Skin of body (tissue), 2 donors: ENCODE results near the gene RAB27B. TPM values are rescaled to one million over a fixed set of nuclear protein-coding genes. Genes with fewer than 3 reads are reported as not detected.
"Not testable (repeated sequence)": the region's sequence is repeated elsewhere in the genome, so short reads cannot be mapped to it uniquely, and the experiment has no call there.

Experiments
- DNase-seq: peaks from one replicate; lab custom pipeline; 2025; lab: John Stamatoyannopoulos, UW
- total RNA-seq: library from RNA; depleted of rRNA; stranded (reverse); fragments of >200 nt; gene quantifications from one replicate; pipeline ENCODE4 v1.2.3, GENCODE V29; 2014

RAB27B gene, protein sequence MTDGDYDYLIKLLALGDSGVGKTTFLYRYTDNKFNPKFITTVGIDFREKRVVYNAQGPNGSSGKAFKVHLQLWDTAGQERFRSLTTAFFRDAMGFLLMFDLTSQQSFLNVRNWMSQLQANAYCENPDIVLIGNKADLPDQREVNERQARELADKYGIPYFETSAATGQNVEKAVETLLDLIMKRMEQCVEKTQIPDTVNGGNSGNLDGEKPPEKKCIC
- total RNA-seq = 10.5 TPM

DNA sequence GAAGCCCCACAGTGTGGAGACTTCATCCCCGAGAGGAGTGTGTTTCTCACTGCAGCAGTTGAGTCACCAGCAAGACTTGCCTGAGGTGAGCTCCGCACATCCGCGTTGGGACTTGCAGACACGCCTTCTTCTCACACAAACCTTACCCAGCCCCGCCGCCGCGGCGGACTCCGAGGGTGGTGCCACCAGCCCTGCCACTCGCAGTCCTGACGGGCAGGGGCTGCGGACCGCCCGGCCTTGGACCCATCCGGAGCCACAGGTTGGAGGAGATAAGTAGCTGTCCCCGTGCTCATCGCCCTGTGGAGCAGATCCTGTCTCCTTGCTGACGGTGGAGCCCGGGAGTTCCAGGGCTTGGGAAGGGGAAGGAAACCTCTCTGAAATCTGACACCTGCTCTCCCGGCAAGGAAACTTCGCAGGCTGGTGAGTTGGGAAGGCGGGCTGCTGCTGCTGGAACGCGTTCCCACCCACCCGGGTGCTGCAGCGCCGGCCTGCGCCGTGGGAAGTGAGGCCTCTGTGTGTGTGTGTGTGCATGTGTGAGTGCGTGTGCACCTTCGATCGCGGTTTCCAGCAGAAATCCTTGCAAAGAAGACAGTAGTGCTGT is at the start of gene RAB27B:
Gene RAB27B (plus strand): TSS at position 197 of the 601 bp plus-strand sequence. CDS start 49,109 bp downstream, outside the sequence.
- DNase-seq = peak; percentile 39

DNA sequence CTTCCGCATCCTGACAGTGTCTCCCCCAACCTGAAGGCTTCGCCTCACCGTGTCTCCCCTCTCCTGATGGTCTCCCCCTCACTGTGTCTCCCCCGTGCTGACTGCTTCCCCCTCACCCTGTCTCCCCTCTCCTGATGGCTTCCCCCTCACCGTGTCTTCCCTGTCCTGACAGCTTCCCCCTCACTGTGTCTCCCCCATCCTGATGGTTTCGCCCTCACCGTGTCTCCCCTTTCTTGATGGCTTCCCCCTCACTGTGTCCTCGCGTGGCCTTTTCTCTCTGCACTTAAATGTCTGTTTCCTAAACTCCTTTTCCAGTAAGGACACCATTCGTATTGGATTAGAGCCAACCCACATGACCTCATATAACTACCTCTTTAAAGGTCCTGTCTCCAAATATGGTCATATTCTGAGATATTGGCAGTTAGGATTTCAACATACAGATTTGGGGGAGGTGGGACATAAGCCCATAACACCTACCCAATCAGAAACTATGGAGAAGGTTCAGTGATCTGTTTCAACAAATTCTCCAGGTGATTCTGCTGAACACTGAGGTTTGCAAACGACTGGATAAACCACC is 47.9 kb upstream of the RAB27B start:
- no peak for DNase-seq

DNA sequence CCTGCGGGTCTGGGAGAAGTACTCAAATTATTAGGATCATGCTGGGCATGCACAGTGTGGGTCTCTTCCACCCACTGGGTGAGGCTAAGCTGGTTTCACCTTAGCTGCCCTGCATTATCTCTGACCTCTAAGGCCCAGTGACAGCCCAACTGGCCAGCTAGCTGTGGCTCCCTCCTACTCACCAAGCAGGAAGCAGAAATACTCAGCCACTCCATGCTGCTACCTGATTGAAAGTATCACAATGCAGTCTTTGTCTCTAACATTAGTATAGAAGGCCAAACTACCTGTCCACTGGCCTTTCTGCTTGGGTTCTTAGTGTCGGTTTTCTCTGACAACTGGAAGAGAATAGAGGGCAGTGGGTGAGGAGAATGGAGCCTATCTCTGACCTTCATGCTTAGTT is 47.3 kb upstream of the RAB27B start:
- DNase-seq = no peak

DNA sequence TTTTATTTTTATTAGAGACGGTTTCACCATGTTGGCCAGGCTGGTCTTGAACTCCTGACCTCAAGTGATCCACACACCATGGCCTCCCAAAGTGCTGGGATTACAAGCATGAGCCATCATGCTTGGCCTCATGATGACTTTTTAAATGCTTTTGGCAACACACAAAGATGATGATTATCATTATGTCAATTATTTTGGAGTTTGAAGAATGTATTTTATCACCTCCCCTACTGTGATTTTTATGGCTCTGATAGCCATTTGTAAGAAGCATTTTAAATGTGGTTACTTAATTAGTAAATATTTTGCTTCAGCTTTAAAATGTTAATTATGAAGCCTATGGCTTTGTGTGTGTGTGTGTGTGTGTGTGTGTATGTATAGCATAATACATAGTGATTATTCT is 45.1 kb upstream of the RAB27B start:
- no peak for DNase-seq

DNA sequence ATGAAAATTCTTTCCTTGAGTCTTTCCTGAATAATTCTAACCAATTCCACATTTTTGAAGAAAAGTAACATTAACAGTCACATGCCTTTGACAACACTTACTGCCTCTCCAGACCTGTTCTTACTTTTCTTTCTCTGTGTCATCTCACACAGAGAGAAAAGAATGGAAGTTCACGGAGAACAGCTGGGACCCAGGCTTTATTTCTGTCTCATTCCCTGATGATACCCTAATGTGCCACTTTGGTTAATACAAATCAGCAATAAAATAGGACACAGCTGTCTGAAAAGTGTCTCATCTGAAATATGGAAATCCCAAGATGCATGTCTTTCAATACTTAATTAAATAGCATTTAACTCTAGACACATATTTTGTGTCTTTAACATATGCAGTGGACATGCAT is 42.1 kb upstream of the RAB27B start:
- DNase-seq = no peak

DNA sequence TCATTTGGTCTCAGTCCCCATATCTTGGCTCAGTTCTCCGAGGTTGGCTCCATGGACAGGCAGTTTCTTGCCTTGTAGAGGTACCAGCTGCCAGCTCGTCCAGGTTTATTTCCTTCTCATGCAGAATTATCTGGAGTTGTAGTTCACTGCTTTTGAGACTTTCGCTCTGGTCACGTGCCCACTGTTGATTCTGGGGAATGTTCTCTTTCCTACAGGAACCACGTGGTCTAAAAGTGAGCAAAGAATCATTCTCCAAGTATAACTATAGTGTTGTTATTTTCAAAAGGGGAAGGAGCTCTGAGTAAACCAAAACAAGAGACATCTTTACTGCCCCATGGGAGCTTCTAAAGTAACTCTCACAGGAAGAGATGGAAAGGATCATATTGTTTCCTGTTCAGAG is 41.2 kb upstream of the RAB27B start:
- no peak for DNase-seq

DNA sequence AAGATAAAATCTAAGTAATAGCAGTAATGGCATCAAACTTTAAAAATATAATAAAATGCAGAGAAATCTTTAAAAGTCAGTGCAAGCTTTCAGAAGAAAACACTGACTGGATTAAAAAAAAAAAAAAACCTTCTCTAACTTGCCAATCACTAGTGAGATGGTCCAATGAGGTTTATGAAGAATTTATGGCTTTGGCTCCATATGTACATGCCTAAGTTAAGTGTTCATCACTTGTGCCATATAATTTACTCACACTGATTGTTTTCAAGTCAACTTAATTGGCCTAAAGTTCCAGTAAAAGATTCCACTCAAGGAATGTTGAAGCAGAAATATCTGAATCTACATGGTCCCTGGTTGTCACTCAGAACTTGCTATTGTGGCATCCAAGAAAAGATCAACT is 40.7 kb upstream of the RAB27B start:
- peak; percentile 20 for DNase-seq

DNA sequence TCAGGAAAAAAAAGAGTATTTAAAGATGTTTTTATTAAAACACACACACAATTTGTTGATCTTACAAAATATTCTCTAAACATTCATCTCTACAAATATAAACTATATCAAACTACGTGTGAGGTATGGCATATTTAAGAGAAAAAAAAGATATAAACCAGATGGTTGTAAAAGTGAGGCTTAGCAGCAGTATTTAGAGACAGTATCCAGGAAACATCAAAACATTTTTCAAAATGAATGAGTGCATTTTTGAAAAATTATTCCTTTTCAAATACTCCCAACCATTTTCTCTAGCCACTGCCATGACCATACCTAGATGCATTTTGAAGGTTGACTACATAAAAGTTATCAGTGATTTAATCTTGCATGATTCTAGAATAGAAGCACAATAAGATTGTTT is 38.2 kb upstream of the RAB27B start:
- no peak for DNase-seq

DNA sequence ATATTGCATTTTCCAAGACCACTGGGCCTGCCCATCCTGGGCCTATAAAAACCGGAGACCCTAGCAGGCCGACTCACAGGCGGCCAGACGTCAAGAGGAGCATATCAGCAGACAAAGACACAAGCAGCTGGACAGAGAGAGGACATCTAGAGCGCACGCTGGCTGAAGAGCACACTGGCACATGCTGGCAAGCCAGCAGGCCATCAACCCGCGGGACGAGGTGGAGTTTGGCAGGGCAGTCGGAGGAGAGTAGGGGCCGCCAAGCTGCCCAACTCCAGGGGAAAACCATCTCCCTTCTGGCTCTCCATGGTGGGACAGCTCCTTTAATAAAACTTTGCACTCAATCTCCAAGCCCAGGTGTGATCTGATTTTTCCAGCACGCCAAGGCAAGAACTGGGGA is 36.6 kb upstream of the RAB27B start:
- DNase-seq = no peak

DNA sequence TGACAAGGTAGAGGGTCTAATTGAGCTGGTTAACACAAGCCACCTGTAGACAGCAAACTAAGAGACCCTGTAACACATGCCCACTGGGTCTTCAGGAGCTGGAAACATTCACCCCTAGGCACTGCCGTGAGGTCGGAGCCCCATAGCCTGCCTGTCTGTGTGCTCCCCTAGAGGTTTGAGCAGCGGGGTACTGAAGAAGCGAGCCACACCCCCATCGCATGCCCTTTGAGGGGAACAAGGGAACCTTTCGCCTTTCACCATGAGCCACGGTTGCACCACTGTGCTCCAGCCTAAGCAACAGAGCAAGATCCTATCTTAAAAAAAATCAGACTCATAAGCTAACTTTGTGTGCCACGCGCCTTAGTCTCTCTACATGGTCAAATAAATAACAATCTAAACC is 36.2 kb upstream of the RAB27B start:
- DNase-seq = no peak

DNA sequence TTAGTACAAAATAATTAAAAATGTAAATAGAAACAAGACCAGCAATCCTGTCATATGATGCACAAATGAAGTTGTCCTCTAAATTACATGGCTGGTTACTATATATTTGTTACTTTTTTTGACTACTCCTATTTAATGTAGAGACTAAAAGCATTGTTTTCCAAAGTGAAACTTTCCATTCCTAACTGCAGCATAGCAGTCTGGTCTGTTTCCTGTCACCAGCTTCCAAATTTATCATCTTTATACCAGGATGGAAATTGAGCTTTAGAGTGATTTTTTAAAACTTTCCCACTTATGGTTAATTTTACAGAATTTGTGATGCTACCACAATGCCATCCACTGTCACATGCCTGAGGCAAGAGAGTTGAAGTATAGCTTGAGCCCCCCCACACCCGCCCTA is 33.5 kb upstream of the RAB27B start:
- DNase-seq = no peak

DNA sequence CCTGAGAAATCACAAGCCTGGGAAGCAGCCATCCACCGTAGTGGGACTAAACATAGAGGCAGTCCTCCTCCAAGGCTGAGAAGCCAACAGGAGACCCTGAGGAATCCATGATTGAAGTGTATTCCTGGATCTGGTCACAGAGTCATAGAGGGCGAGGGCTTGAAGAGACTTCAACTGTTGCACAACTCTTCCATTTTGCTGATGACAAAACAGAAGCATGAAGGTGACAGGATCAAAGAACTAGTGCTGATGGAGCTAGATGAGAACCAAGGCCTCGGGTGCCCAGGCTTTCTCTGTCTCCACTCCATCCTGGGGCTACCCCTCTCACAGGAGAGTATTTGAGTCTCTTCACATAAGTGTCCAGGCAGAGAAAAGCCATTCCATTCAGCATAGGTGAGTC is 30.1 kb upstream of the RAB27B start:
- no peak for DNase-seq

DNA sequence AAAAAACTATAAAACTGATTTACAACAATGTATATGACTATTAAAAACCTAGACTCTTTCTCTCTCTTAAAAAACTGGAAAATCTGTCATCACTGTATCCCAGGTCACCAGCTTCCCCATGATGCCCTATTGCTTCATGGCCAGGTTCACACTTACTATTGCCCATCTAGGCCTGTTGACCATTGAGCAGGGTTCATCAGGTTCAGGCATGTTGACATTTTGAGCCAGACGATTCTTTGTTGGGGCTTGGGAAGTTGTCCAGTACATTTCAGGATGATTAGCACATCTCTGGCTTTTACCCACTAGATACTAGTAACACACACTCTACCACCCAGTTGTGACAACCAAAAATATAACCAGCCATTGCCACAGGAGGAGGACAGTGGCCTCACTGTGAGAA is 26.9 kb upstream of the RAB27B start:
- no peak for DNase-seq

DNA sequence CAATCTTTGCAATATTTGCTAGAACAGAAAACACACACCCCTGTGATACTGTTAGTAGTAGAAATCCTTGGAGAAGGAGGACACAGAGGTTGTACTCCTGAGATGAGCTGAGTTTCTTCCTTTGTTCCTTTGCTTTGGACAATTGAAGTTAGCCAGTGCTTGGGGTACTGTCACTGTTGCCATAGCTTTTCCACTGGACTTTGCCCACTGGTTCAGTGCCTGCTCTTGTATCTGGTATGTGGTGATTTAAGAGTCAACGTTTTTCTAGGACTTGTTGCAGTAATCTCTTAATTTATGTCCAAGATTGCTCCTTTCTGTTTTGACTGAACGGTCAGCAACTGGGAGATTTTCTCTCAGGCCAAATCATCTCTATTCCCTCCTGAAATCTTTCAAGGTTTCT is 26.1 kb upstream of the RAB27B start:
- DNase-seq = no peak

DNA sequence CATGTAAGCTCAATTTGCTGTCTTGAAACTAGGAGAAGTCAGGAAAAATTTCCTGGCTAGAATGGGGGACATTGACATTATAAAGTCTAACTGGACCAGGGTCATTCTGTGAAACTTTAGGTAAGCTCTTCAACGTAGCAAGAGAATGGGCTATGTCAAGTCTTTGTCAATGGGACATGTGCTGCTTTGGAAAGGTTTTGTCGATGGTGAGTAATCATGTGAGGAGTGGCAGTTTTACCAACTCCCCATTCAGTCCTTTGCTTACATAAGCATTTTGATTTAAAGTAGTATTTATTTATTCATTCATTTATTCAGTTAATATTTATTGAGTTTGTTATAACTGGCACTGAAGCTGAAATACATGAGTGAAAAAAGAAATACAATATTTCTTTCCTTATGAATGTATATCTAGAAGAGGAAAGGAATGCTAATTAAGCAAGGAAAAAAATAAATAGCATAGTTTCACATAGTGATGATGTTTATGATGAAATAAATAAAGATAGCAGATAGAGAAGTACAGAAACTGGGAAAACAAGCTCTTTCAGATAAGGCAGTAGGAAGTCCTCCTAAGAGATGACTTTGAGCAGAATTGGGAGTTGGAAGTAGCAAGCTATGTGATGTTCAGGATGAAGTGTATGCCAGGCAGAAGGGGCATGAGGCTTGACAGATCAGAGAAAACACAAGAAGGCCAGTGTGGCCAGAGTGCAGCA is 25.4 kb upstream of the RAB27B start:
- no peak for DNase-seq

DNA sequence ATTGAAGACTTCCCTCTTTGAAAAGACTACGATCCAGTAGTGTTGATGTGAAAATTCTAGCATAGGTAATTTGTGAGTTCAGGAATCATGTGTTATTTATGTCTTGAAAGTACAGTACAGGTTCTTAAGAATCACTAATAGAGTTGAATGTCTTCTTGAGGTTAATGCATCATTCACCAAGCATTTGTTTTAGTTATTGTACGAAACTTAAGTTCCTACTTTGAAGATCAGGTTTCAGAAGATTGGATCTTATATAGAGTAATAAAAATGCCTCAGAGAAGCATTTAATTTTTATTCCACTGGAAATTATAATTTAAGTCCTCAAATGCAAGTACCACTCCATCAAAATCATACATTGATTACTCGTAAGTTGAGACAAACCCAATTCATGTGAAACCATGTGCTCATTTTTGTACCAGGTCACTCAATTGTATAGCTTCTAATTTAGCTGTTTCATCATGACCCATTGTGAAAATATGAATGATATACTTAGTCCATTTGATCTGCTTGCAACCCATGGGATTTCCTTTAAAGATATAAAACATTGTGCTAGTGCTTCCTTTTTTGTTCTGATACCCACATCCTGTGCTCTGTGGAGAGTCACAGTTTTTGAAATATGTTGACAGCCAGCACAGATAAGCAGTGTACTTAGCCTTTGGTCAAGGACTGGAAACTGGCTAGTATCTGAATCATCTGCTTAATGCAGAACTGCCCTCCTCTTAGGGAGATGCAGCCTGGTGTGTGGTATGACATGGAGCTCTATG is 22.5 kb upstream of the RAB27B start:
- DNase-seq = no peak

DNA sequence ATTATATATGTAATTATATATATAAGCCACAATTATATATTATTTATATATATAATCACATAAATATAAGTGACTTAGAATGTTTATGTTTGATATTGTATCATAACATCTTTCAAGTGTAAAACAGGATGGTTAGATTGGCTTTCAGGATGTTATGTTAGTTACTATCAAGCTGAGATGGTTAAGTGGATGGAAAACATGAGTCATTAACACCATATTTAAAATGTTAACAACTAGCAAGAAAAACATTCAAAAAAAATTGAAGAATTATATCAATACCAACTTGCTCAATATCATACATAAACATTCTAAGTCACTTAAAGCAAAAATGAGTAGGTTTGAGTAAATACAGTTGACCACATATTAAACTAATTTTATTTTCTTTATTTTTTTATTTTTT is 21.8 kb upstream of the RAB27B start:
- no peak for DNase-seq

DNA sequence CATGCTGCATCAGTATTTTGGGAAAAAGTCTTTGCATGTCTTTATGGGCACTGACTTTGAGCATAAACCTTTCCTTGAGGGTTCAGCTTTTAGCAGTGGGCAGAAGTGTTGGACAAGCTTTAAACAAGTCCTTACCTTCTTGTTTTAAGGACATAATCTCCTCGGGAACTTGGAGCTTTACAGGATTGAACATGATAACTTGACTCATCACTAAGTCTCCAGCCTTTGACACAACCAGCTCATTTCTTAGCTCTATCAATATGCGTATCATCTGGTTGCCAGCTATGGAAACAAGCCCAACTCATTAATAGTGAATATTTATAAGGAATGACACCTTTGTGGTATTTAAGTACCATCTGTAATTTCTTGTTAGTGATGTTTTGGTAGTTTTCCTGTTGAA is 21.0 kb upstream of the RAB27B start:
- DNase-seq = no peak

DNA sequence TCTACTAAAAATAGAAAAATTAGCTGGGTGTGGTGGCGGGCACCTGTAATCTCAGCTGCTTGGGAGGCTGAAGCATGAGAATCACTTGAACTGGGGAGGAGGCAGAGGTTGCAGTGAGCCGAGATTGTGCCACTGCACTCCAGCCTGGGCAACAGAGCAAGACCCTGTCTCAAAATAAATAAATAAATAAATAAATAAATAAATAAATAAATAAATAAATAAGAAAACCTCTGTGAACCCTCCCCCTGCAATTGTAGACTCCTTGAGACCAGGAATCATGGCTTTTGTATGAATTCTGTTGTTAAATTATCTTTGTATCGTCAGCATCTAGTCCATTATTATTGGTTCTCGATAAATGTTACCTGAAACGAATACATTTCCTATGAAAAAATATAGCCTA is 17.6 kb upstream of the RAB27B start:
- DNase-seq = not testable (repeated sequence)

DNA sequence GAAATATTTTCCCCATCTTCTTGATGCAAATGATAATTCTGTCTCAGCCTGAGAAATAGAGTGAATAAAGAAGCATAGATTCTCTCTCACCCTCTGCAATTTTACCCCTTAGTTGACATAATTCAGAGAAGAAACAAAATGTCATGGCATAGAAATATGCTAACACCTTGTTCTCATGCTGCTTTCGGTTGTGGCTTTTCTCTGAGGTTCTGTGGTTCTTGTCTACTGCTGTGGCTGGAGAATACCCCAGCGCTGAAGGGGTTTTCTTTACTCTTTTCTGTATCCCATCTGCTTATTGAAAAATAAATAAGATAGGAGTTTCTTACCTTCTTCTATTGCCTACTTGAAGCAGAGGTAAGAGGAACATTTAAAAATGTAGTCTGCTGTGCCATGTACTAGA is 15.4 kb upstream of the RAB27B start:
- DNase-seq = no peak

DNA sequence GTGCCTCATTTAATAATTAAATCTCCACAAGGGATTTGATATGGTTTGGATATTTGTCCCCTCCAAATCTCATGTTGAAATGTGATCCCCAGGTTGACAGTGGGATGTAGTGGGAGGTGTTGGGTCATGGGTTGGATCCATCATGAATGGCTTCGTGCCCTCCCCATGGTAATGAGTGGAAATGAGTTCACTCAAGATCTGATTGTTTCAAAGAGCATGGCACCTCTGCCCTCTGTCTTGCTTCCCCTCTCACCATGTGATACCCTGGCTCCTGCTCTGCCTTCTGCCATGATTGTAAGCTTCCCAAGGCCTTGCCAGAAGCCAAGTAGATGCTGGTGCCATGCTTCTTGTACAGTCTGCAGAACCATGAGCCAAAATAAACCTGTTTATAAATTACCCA is 15.0 kb upstream of the RAB27B start:
- no peak for DNase-seq

DNA sequence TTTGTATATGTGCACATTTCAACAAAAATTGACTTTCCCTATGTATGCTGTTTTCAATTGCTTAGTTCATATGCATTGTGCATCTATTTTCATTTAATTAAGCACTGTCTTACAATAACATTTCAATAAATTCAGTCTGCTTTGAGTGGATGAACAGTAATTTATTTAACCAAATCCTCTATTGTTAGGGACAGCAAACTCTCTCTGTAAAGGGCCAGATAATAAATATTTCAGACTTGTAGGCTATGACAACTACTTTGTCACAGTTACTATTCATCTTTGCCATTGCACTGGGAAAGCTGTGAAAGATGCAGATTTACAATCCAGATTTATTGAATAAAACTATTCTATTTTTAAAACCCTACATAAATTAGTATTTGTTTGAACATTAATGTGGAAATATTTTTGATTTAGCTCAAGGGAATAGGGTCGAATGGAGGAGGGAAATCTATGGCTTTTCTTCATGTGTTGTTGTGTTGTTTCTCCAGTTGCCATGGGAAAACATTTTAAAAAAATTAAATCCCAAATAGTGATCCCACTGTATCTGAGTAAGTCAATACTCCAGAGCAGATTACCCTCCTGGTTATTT is 14.2 kb upstream of the RAB27B start:
- DNase-seq = peak; percentile 48
